NCI-H1105 treated with DMSO at 0.1 percent for 48 hours (cell line): ENCODE data around the gene DGKH.
"Not testable (repeated sequence)": the region's sequence is repeated elsewhere in the genome, so short reads cannot be mapped to it uniquely, and the experiment has no call there.

Experiments
- DNase-seq: peaks from one replicate; lab custom pipeline; 2025; lab: John Stamatoyannopoulos, UW

The DGKH gene

DNA sequence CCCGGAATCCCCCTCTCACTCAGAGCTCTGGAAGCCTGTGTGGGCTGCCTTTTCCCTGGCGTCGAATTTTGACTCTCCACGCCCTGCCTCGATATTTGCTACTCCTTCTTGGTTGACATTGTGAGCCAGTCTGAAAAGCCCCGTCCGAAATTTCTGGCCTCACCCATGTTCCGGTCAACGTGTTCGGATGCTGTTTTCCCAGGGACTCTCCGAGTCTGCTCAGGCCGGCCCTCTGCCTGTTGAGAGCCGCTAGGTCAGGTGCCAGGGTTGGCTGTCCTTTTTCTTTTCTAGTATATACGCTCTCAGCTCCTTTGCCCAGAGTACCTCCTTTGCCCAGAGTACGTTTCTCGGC, 6.8 kb upstream of the DGKH start:
- DNase-seq, result peak; percentile 21

DNA sequence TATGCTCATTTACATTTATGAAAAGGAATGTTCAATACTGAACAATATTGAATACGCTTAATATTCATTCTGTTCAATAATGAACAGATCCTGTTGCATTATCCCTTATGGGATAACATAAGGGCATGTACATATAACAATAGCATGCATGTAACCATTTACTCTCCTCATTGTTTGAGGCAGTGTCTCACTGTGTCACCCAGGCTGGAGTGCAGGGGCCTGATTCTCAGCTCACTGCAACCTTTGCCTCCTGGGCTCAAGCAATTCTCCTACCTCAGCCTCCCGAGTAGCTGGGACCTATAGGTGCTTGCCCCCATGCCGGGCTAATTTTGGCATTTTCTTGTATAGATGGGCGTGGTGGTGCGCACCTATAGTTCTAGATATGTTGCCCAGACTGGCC, 4.8 kb upstream of the DGKH start:
- DNase-seq, result no peak

GRCh38 chr13:42046448-42046847, 2.0 kb upstream of the DGKH start:
- DNase-seq, result no peak

DNA sequence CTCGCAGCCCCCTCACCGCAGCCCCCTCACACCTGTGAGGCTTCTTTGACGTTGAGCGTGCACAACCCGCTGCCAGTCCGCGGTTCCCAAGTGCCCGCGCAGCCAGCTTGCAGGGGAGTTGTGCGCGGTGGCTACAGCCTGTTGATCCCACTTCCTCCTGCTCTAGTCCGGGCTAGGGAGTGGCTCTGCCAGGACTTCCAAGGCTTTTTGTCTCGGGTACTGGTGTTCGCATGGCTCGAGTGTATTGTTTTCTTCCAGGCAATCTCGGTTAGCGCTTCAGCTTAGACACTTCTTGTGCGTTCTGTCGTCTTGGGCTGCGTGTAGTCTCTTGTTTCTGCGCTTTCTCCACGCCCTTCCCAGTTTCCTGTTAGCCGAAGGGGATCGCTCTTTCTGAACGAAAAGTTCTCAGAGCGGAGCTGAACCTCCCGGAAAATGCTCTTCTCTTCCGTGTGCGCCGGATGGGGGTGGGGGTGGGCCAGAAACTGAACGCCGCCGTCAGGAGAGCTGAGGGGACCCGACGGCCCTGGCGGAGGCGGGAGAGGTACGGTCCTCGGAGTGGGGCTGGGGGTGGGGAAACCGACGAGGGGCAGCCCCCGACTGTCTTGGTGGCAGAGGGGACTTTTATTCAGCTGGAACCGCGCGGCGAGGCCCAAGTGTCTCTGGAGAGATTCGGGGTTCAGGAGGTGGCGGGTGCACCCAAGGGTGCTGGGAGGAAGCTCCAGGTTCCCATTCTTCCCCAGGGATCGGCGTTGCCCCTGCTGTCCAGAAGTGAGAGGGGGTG, 697 bp upstream of the DGKH start:
- peak; percentile 37 for DNase-seq

- DNase-seq, result peak; percentile 45
Measured at GRCh38 chr13:42048684-42049453, 421 bp downstream of the DGKH start.

DNA sequence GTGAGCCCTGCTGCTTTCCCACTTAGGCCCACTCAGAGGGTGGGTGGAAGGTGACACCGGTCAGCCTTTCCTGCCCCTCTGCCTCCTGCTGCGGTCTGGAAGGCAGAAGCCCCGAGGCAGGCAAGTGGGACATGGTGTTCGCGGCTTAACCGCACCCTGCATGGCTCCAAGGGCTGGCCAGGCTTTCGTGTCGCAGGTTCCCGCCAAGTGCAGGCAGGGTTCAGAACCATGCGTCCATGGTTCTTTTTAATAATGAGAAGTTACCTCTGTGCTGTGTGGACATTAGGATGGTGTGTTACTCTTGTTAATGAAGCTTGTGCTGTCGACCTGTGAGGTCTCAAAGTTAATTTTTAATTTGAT, 986 bp downstream of the DGKH start:
- no peak for DNase-seq

DNA sequence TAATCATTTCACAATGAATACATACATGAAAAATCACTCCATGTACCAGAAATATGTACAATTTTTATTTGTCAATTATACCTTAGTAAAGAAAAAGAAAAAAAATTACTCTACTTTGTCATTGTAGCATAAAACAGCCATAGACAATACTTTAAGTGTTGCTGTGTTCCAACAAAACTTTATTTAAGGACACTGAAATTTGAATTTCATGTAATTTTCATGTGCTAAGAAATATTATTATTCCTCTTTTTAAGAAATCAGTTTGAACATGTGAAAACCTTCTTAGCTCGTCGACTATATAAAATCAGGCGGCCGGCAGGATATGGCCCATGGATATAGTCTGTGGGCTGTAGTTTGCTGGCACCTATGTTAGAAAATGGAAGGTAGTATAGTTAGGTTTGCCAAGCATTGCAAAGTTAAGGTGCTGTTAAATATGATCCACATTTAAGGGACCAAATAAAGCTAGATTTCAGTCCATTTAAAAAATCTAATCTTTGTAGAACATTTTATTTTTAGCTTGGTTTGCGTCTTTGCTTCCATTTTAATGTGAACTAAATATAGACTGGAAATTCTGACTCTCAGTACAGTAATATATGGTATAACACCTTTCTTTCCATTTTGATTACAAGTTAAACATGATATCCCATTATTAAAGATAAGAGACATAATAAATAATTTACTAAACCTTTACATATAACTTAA, 6.5 kb downstream of the DGKH start:
- no peak for DNase-seq

- no peak for DNase-seq
Measured at GRCh38 chr13:42055500-42056085, 7.1 kb downstream of the DGKH start.

- DNase-seq, result no peak
Measured at GRCh38 chr13:42056146-42056545, 7.7 kb downstream of the DGKH start.

DNA sequence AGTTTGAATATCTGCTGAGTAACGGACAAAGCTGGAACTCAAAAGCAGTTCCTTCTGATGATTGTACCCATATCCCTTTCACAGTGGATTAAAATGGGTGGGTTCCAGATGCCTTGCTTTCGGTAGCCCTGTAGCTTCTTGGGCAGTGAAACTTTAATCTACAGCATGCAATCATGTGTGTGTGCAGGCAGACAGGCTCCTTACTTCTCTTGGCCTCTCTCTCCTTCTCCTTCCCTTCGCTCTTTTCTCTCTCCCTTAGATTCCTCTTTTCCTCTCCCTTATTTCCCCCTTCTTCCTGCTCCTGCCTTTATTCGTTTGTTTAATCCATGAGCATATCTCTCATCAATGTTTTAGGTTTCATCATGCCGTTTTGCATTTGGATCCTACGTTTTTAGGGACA, 8.1 kb downstream of the DGKH start:
- DNase-seq, result no peak

GRCh38 chr13:42057918-42058530, 9.6 kb downstream of the DGKH start:
- no peak for DNase-seq

- DNase-seq, result no peak
Measured at GRCh38 chr13:42061943-42062342, 13.5 kb downstream of the DGKH start.

GRCh38 chr13:42063105-42063504, 14.7 kb downstream of the DGKH start:
- DNase-seq, result no peak

GRCh38 chr13:42064259-42064658, 15.8 kb downstream of the DGKH start:
- no peak for DNase-seq

DNA sequence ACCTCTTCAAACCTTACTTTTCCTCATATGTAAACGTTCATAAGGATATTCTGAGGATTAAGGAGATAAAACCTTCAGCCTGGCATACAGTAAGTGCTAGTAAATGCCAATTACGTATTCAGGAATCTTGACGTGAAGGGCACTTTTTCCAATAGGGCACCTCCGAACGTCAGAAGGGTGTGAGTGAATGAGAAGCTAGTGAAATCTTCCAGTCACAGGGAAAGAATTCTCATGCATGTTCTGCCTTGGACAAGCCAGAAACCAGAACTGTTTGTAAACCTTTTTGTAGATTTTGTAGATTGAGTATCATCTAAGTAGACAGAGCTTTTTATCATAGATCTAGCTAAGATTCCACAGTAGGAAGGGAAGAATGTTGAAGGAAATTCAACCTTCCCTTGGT, 16.5 kb downstream of the DGKH start:
- DNase-seq, result no peak

DNA sequence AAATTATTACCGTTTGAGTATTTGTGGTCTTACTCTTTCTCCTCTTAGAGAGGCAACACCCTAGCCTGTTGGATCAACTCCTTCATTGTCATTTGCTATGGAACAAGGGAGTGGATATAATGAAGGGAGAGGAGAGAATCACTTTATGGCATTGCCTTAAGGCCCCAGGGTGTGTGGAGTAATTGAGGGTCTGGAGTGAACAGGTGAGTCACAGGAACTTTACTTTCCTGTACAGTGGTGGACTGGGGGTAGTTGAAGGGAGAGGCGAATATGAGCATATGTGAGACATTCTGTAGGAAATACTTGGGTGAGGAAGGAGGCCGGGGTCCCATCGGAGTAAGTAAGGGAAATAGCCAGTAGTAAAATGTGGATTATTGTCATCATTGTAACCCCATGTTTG, 17.0 kb downstream of the DGKH start:
- no peak for DNase-seq

DNA sequence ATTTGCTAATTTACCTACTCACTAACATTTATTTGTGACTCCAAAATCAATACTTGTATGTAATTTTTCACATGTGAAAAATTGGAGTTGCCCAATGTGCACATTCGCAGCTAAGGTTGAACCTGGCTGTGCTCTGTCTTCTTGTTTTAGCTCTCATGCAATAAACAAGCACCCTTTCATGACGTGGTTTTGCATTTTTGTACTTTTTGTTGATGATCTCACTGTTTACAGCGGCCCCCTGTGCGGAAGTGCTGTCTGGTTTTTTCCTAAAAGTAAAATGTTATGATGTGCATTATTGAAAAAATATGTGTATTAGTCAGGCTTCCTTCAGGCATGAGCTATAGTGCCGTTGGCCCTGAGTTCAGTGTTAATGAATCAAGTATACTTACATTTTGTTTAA, 18.1 kb downstream of the DGKH start:
- no peak for DNase-seq

- DNase-seq, result no peak
Measured at GRCh38 chr13:42068886-42069285, 20.4 kb downstream of the DGKH start.

DNA sequence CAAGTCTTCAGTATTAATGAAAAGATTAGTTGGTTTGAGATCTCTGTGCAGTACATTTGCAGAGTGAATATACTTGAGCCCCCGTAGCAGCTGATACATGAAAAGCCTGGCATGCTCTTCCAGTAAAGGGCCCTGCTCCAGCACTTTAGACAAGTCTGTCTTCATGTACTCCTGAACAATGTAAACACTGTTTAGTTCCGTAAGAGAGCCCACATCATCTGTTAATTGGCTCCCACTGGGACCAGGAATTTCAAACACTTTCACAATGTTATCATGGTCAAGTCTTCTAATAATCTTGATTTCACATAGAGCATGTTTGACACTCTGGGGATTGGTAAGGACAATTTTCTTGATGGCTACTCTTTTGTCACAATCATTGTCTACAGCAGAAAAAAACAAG, 22.2 kb downstream of the DGKH start:
- not testable (repeated sequence) for DNase-seq

- DNase-seq, result not testable (repeated sequence)
Measured at GRCh38 chr13:42071179-42071578, 22.7 kb downstream of the DGKH start.

- DNase-seq, result no peak
Measured at GRCh38 chr13:42071672-42072419, 23.4 kb downstream of the DGKH start.

DNA sequence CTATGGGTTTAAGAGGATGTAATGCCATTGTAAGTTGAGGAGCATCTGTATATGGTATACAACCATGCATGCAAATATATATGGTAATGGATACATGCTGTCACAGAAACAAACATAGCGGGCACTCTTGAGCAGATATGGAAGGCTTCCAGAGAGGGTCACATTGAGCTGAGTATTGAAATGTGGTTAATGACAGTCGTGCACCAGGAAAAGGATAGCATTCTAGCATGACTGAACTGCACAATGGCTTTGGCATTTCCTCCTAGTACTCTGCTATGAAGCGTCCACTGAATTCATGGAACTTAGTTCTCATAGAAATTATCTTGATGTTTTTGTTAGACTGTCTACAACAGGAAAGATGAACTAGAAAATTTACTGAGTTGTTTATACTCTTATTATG, 25.2 kb downstream of the DGKH start:
- no peak for DNase-seq
